ENCODE measurements around the gene OR13C3.
"Not testable (repeated sequence)": the region's sequence is repeated elsewhere in the genome, so short reads cannot be mapped to it uniquely, and the experiment has no call there.

OR13C3 gene

DNA sequence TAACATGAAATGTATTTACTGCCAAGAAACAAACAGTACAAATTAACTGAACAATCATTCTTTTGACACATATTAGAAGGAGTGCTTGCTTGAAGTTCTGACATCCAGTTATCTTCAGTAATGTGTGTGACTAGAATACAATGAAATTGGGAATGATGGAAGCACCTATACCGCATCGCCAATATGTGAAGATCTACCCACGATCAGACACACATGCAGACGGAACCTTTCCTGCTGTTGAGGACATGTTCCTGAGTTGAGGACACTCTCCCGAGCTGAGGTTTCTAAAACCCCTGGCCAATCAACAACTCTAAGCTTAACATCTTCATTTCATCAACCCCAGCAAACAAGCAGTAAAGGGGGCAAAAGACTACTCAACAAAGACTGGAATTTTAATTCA is at the start of gene OR13C3:
Gene OR13C3 (minus strand): TSS at position 101 of the 400 bp plus-strand sequence. CDS start 133 bp downstream, outside the sequence.
- no peak for DNase-seq (ENCODE audit: low read depth in 1 of 2, low spot score in 1 of 2)

- no peak for DNase-seq (ENCODE audit: low read depth in 1 of 2, low spot score in 1 of 2)
Observed at GRCh38 chr9:104580562-104580961, 43.9 kb upstream of the OR13C3 start.

DNA sequence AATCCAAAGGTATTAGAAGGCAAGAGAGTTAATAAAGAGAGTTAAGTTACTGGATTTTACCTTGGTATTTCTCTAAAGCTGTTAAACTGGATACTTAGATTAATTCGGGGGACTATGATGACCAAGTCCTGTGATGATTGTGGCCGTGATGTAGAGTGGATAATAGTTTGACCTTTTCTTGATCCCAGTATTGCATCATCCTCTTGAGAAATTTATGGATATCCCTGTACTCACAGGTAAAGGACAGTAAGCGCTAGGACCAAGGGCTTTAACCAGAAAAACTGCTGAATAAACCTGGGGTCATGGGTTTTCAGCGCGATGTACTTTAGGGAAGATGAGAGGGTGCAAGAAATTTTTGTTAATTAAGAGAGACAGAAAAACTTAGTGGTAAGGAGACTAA is 40.6 kb upstream of the OR13C3 start:
- no peak for DNase-seq (ENCODE audit: low read depth in 1 of 2, low spot score in 1 of 2)

DNA sequence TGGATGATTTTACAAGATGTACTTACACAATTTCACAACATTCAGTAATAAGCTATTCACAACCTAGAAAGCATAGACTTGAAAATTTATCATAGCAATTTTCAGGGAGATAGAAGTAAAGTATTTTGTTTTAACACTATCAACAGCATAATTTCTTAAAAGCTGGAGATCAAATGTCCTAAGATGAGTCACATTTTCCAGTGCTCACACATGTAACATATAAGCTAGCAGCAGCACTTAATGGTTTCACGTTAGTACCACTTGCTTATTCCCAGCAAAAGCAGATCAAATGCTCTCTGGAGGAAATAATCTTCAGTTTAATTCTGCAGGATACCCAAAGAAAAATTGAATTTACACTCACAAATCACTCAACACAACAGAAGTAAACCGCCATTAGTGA is 38.8 kb upstream of the OR13C3 start:
- DNase-seq (ENCODE audit: low read depth in 1 of 2, low spot score in 1 of 2), result no peak

DNA sequence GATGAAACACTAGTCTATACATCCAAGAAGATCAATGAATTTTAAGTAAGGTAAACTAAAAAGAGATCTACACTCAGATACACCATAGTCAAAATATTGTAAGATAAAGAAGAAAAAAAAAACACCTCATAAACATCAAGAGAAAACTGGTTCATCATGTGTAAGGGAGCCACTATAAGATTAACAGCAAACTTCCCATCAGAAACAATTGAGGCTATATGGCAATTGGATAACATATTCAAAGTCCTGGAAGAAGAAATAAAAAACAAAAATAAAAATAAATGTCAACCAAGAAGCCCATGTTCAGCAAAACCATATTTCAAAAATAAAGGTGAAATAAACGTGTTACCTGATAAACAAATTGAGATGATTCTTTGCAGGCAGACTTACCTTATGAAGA is 36.0 kb upstream of the OR13C3 start:
- no peak for DNase-seq (ENCODE audit: low read depth in 1 of 2, low spot score in 1 of 2)

DNA sequence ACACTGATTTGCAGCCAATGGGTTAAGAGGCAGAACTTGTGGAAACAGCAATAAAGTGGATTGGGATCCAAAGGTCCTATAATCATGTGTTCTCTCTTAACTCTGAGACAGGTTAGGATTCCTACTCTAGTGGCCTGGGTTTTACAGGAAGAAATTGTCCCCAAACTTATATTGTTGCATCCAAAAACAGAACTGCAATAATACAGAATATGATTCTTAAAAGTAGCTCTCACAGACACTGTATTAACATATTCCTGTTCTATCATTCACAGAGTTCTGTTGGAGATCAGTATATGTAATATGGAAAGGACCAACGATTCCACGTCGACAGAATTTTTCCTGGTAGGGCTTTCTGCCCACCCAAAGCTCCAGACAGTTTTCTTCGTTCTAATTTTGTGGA is 32.2 kb upstream of the OR13C3 start, which contains the start of gene OR13C8:
Gene OR13C8 (plus strand): TSS at position 301 of the 400 bp plus-strand sequence. CDS start 0 bp downstream, at position 301.
- DNase-seq (ENCODE audit: low read depth in 1 of 2, low spot score in 1 of 2), result no peak

DNA sequence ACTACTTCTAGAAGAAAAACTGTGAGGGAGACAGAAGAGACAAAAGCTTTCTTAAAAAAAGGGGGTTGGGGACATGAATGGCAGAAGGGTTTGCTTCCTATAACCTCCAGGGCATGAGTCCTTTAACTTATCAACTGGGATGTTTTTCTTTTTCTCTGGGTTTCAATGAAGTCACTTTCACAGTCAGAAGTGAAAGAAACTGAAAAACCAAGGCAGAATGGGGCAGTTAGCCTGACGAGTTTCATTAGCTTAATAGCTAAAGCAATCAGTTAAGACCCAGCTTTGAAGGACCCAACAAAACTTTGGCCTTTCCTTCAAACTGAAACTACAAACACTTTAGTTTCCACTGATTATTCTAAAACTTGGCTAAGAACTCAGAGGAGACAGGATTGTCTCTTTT is 27.7 kb upstream of the OR13C3 start:
- DNase-seq (ENCODE audit: low read depth in 1 of 2, low spot score in 1 of 2), result no peak

GRCh38 chr9:104556830-104557634 is 20.4 kb upstream of the OR13C3 start:
- DNase-seq (ENCODE audit: low read depth in 1 of 2, low spot score in 1 of 2), result no peak

DNA sequence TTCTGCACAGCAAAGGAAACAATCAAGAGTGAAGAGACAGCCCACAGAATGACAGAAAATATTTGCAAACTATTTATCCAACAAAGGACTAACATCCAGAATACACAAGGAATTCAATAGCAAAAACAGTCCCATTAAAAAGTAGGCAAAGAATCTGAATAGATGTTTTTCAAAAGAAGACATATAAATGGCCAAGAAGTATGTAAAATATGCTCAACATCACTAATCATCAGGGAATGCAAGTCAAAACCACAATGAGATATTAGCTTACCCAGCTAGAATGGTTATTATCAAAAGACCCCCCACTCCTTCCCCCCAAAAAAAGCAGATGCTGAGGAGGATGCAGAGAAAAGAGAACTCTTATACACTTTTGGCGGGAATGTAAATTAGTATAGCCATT is 18.9 kb upstream of the OR13C3 start:
- DNase-seq (ENCODE audit: low read depth in 1 of 2, low spot score in 1 of 2), result no peak

GRCh38 chr9:104553261-104553660 is 16.6 kb upstream of the OR13C3 start:
- no peak for DNase-seq (ENCODE audit: low read depth in 1 of 2, low spot score in 1 of 2)

DNA sequence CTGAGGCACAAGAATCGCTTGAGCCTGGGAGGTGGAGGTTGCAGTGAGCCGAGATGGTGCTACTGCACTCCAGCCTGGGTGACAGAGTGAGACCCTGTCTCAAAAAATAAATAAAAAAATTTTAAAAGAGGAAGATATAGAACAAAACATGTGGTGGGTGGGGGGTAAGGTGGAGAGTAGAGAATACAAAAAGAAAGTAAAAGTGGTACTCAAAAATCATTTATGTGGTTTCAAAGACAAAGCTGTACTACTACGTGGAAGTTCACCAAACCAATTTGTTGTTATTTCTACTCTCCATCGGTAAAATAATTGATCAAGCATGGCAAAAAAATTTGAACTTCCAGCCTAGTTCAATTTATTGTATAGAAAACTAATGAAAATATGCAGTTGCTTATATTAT is 8.0 kb upstream of the OR13C3 start:
- DNase-seq (ENCODE audit: low read depth in 1 of 2, low spot score in 1 of 2), result no peak

GRCh38 chr9:104539275-104539674 is 2.6 kb upstream of the OR13C3 start:
- DNase-seq (ENCODE audit: low read depth in 1 of 2, low spot score in 1 of 2), result no peak

- no peak for DNase-seq (ENCODE audit: low read depth in 1 of 2, low spot score in 1 of 2)
Observed at GRCh38 chr9:104527109-104527508, 9.5 kb downstream of the OR13C3 start, which contains the start of gene OR13C4. Gene OR13C4 (minus strand): TSS chr9:104527209. CDS start chr9:104527209, 0 bp downstream.

GRCh38 chr9:104520241-104520640 is 16.4 kb downstream of the OR13C3 start:
- not testable (repeated sequence) for DNase-seq (ENCODE audit: low read depth in 1 of 2, low spot score in 1 of 2)

GRCh38 chr9:104514901-104515300 is 21.8 kb downstream of the OR13C3 start:
- DNase-seq (ENCODE audit: low read depth in 1 of 2, low spot score in 1 of 2), result no peak

- no peak for DNase-seq (ENCODE audit: low read depth in 1 of 2, low spot score in 1 of 2)
Observed at GRCh38 chr9:104506565-104506964, 30.1 kb downstream of the OR13C3 start.

GRCh38 chr9:104503963-104504362 is 32.7 kb downstream of the OR13C3 start, which contains the start of gene OR13F1:
Gene OR13F1 (plus strand): TSS chr9:104504263. CDS start chr9:104504263, 0 bp downstream.
- DNase-seq (ENCODE audit: low read depth in 1 of 2, low spot score in 1 of 2), result no peak

DNA sequence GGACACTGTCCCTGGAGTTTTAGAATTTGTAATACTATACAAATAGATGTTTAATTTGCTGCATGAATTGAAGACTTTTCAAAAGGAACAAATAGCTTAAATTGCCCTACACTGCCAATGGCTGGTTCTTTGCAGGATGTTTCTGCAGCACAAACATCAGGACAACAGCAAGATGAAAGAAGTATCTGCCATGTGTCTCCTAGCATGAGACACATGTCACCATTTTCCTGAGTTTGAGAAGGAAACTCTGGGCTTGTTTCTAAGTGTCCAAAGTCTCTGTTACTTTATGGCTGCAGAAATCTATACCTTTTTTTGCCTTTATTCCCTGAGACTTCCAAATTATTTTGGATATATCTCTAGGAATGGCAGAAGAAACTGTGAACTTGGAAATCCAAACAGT is 33.2 kb downstream of the OR13C3 start:
- no peak for DNase-seq (ENCODE audit: low read depth in 1 of 2, low spot score in 1 of 2)

DNA sequence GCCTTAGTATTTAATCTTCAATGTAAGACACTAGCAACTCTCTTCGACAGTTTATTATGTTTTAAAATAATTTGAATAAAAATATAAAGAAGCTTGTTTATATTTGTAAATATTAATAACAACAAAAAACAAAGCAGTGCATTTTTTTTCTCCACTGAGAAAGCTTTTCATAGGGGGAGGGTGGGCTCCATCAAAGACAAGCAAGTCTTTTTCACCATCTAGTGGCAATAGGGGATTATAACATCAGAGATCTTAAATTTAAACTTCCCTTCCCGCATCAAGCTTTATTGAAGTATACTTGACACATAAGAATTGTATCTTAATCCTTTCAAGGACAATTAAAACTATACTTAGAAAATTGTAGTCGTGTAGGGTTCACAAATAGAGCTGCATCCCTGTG is 41.8 kb downstream of the OR13C3 start:
- DNase-seq (ENCODE audit: low read depth in 1 of 2, low spot score in 1 of 2), result no peak
